Sciatic nerve (tissue), 2 donors: Measurements from ENCODE around the gene NFE2L1. TPM values are rescaled to one million over a fixed set of nuclear protein-coding genes. Genes with fewer than 3 reads are reported as not detected.
A peak's percentile ranks its signal among the peaks of the same experiment; 100 is the strongest.

ENCODE experiments used
- ATAC-seq: fragments of 200-7000 bp; cut with Tn5 transposase; one replicate; pipeline ENCODE4 v1.9.1; 2020; ENCODE audit warnings: mild to moderate bottlenecking, moderate library complexity
- DNase-seq: peaks from one replicate; pipeline ENCODE4 v3.0.0-alpha.2; 2020; ENCODE audit warnings: low spot score
- intact Hi-C: fragments of 100-400 bp; cut with DNase I; formaldehyde crosslinking; loops from one replicate; pipeline ENCODE4 v1.14.2; 2022
- total RNA-seq: library from RNA; stranded (reverse); fragmentation: NEBNext Ultra II Directional; extraction: Animal tissue kit (Norgen Biotek cat#: 25700); gene quantifications from one replicate; pipeline ENCODE4 v1.2.1, GENCODE V29; 2021
- donor health status: DM: no; HTN: no; CAD: no.
- donor health status: DM: no; HTN: no; CAD: no.

The NFE2L1 gene
- total RNA-seq, 1 donor from 2014 or later = 287 TPM

- ATAC-seq (no peak), DNase-seq (no peak)
- intact Hi-C loops = no loop called here
These were observed 9.5 kb upstream of the NFE2L1 start for GRCh38 chr17:48038687-48039086.

DNA sequence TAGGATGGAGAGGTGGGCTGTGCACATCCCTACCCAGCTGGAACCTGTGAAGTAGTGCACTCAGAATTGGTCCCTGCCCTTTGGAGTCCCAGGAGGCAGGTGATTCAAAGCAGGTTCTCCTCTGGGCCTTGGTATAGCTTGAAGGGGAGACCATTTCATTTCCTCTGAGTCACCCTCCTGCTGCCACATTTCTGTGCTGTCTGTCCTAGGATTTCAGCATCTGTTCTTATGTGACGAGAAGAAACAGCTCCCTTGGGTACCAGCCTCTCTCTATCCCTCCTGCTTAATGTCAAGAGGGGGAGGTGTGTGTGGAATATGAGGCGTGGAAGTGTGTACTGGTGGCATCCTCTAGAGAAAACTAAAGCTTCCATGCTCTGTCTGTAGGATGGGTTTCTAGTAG lies 5.0 kb upstream of the NFE2L1 start:
- DNase-seq (no peak), ATAC-seq (no peak)
- intact Hi-C loops = no loop called here

DNA sequence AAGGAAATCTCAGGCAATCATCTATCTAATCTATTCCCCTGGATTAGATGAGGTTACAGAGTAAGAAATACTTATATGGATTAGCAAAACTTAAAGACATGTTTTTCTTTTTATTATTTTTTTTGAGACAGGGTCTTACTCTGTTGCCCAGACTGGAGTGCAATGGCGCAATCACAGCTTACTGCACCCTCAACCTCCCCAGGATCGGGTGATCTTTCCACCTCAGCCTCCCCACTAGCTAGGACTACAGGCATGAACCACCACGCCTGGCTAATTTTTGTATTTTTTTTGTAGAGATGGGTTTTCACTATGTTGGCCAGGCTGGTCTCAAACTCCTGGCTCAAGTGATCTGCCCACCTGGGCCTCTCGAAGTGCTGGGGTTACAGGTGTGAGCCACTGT lies 3.3 kb upstream of the NFE2L1 start:
- DNase-seq (no peak), ATAC-seq (no peak)
- intact Hi-C loops = no loop called here

GRCh38 chr17:48045316-48046001 lies 2.7 kb upstream of the NFE2L1 start:
- intact Hi-C loops = no loop called here
- DNase-seq = peak; percentile 55
- no peak for ATAC-seq

DNA sequence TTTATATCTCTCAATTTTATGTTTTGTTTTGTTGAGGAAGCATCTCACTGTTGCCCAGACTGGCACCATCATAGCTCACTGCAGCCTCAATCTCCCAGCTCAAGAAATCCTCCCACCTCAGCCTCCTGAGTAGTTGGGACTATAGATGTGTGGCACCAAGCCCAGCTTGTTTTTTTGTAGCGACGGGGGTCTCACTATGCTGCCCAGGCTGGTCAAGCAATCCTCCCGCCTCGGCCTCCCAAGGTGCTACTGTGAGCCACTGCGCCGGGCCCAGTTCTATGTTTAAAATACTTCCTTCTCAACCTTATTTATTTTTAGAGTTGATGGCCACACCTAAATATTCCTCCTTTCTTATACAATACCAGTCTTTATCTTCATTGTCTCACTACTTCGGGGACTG lies 1.9 kb upstream of the NFE2L1 start:
- DNase-seq (peak; percentile 54), ATAC-seq (no peak)
- intact Hi-C loops = no loop called here

GRCh38 chr17:48047113-48047740 lies 932 bp upstream of the NFE2L1 start:
- ATAC-seq (no peak), DNase-seq (peak; percentile 43)
- intact Hi-C loops = no loop called here

GRCh38 chr17:48048384-48049126 lies 396 bp downstream of the NFE2L1 start:
- DNase-seq = peak; percentile 92
- intact Hi-C loops = no loop called here
- ATAC-seq = peak; percentile 76

GRCh38 chr17:48051283-48051682 lies 3.1 kb downstream of the NFE2L1 start:
- DNase-seq = peak; percentile 67
- ATAC-seq = no peak
- intact Hi-C loops = no loop called here

GRCh38 chr17:48051706-48052486 lies 3.7 kb downstream of the NFE2L1 start:
- ATAC-seq (peak; percentile 38), DNase-seq (peak; percentile 75)
- intact Hi-C loops = no loop called here

DNA sequence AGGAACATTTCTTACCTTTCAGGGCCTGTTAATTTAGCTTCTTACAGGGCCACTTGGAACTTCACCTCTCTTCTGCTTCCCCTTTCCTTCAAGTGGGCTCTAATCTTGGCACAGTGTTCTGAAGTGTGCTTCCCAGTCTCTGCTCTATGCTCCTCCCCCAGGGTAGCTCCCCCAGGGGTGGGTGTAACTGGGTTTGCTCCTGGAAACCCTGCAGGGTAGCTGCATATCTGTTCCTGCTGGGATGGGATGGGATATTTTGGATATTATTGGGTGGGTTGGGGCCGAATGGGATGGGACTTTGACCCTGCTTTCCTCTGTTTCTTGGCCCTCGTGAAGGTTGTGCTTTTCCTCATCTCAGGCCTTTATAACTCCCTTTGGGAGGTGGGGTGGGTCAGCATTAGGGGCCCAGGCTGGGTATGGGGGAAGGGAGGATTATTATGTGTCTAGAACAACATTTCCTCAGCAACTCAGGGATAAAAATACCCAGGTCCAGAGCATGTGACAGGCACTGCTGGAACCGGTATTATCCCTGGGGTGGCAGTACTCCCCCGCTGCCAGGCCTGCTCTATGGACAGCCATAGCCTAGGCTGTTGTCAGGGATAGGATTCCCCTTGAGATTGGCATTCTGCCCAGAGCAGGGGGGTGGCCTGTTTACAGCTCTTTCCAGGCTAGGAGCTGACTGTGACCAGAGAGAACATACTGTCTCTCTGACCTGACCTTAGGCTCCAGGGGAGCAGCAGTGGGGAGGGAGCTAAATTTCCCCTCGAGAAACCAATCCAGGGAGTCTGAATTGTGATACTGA lies 5.0 kb downstream of the NFE2L1 start:
- ATAC-seq (peak; percentile 46), DNase-seq (peak; percentile 80)
- intact Hi-C loops = no loop called here

GRCh38 chr17:48053758-48054237 lies 5.6 kb downstream of the NFE2L1 start:
- no peak for ATAC-seq
- peak; percentile 42 for DNase-seq
- intact Hi-C loops = no loop called here

DNA sequence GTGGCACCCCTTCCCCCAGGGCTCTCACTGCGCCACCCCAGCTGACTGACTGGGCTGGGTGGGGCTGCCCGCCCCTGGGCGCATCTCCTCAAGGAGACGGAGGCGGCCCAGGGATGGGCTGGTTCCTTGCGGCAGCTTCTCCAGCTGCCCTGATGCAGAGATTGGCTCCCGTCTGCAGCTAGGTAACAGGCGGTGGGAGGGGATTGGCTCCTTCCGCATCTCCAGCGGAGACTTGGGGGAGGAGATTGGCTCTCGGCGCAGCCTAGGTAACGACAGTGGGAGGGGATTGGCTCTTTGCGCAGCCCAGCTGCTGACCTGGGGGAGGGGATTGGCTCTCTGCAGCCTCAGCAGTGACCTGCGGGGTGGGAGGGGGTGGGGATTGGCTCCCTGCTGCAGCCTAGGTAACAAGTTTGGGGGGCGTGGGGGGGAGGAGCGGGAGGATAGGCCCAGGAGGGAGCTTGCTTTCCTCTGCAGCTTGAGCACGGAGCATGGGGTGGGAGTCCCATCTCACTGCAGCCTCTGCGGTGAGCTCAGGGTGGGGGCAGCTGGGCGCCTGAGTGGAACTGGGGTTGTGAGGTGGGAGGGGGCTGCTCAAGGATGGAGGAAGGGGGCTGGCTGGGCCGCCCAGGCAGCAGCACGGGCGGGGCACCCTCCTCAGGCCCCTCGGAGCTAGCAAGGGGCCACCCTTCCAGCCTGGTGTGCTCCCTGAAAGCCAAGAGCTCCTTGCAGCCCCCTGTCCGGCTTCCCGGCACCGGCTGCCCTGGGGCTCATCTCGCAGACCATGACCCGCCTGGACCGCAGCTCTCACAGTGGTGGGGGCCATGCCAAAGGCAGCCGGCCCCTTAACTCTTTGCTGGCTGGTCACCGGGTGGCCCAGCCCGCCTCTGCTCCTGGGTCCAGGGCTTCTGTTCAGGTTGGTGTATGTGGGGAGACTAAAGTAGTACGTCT lies 6.4 kb downstream of the NFE2L1 start:
- intact Hi-C loops = no loop called here
- DNase-seq = peak; percentile 77
- ATAC-seq = peak; percentile 62

DNA sequence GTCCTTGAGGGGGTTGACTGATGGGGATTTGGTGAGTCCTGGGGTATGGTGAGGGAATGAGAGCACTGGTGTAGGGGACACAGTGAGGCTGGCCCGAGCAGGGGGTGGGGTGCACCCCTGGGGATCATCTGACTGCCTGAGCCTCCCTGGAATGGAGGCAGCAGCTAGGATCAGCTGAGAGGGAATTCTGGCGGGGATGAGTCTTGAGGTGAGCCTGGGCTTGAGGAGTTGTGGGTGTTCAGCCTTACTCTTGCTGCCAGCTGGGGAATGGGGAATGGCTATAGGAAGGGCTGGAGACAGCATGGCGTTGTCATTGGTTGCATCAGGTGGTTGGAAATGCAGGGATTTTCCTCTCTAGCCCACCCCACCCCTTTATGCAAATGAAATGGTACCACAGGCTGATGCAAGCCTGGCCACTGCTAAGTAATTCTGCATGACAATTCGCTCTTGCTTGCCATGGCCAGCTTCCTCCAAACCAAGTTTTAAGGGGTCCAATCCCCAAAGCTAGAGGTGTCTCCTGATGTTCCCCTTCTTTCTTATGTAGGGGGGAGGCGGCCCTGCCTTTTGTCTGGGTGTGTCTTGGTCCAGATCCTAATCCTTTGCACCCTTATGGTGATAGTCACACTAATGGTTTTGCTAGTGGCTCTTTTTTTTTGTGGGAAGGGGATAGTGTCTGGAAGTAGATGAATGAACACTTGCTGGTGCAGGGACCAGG lies 7.5 kb downstream of the NFE2L1 start:
- no peak for ATAC-seq
- peak; percentile 42 for DNase-seq
- intact Hi-C loops = no loop called here

DNA sequence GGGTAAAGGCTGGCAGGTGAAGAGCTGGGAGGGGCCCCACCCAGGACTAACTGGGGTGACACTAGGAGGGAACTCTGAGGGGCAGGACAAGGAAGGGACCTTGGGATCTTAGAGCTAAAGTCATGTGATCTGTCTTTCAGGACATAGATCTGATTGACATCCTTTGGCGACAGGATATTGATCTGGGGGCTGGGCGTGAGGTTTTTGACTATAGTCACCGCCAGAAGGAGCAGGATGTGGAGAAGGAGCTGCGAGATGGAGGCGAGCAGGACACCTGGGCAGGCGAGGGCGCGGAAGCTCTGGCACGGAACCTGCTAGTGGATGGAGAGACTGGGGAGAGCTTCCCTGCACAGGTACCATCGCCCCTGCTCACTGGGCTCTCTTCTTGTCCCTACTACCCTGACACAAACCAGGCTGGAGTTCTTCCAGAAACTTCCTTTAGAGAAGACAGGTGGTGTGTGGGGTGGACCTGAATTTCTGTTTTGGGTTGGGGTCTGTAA lies 8.1 kb downstream of the NFE2L1 start:
- DNase-seq (peak; percentile 37), ATAC-seq (no peak)
- intact Hi-C loops = no loop called here

GRCh38 chr17:48056879-48057278 lies 8.7 kb downstream of the NFE2L1 start:
- no peak for ATAC-seq
- peak; percentile 50 for DNase-seq
- intact Hi-C loops = no loop called here

GRCh38 chr17:48057626-48058025 lies 9.5 kb downstream of the NFE2L1 start:
- peak; percentile 9 for DNase-seq
- intact Hi-C loops = no loop called here
- no peak for ATAC-seq
